ENCODE data around the gene CSHL1. TPM values are rescaled to one million over a fixed set of nuclear protein-coding genes. Genes with fewer than 3 reads are reported as not detected.

The CSHL1 gene
- total and polyA plus RNA-seq, 2 donors from 2014 or later: not detected

- Histone ChIP-seq H3K27ac (ENCODE audit: low read depth in 2 of 2, low read length in 2 of 2) (no peak overlapping the region), H3K4me3 (ENCODE audit: low read length in 3 of 3) (no peak overlapping the region), H3K9me3 (ENCODE audit: control insufficient read depth in 2 of 3, insufficient read depth in 1 of 3, low read length in 3 of 3) (no peaks in the 10 kb centered on the region), H3K4me1 (ENCODE audit: control insufficient read depth in 2 of 3, insufficient read depth in 2 of 3, low read depth in 1 of 3, low read length in 3 of 3) (peaks cover 0 to 7% (median 0%) of the 10 kb centered on the region in 3 donors), H3K27me3 (ENCODE audit: control insufficient read depth, insufficient read depth, low read length) (no peaks in the 10 kb centered on the region), H3K9ac (ENCODE audit: low read length in 3 of 3) (no peak overlapping the region), H3K36me3 (ENCODE audit: control insufficient read depth in 2 of 3, insufficient read depth in 3 of 3, low read length in 3 of 3) (no peaks in the 10 kb centered on the region)
- DNase-seq (no peak), FAIRE-seq (no peak)
- TF ChIP-seq CTCF (IDR thresholded peaks at IDR 0.05; ENCODE audit: borderline replicate concordance, extremely low read depth, insufficient read depth): no peak
- intact Hi-C loops (cut with DNase I): no loop called here
These were observed 37.5 kb upstream of the CSHL1 start for GRCh38 chr17:63948521-63948920.

DNA sequence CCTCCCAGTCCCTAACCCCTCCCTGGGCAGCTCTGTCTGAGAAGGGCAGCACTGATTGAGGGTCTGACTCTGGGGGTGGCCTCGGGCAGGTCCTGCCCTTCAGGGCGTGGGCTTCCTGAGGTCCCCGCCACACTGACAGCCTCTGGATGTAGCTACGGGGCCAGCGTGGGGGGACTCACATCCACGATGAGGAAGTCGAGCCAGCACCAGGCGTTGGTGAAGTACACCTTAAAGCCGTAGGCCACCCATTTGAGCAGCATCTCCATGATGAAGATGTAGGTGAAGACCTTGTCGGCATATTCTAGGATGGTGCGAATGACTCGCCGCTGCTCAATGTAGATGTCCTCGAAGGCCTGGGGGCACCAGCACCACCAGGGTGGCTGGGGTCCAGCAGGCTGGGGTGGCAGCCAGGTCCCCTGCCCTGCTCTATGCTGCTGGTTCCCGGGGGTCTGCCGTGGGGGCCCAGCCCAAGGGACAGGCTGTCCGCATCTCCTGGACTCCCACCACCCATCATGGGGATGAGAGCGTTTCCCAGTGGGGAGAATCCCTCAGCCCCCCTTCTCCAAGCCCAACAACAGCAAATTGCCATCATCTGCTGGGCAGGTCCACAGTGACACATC lies 36.8 kb upstream of the CSHL1 start:
- Histone ChIP-seq H3K36me3 (ENCODE audit: control insufficient read depth in 2 of 3, insufficient read depth in 3 of 3, low read length in 3 of 3) (no peaks in the 10 kb centered on the region), H3K27me3 (ENCODE audit: control insufficient read depth, insufficient read depth, low read length) (no peaks in the 10 kb centered on the region), H3K9me3 (ENCODE audit: control insufficient read depth in 2 of 3, insufficient read depth in 1 of 3, low read length in 3 of 3) (no peaks in the 10 kb centered on the region), H3K4me3 (ENCODE audit: low read length in 3 of 3) (no peak overlapping the region), H3K27ac (ENCODE audit: low read depth in 2 of 2, low read length in 2 of 2) (no peak overlapping the region), H3K9ac (ENCODE audit: low read length in 3 of 3) (no peak overlapping the region), H3K4me1 (ENCODE audit: control insufficient read depth in 2 of 3, insufficient read depth in 2 of 3, low read depth in 1 of 3, low read length in 3 of 3) (peaks cover 0 to 7% (median 0%) of the 10 kb centered on the region in 3 donors)
- FAIRE-seq (no peak), DNase-seq (no peak)
- intact Hi-C loops (cut with DNase I): no loop called here
- TF ChIP-seq CTCF (IDR thresholded peaks at IDR 0.05; ENCODE audit: borderline replicate concordance, extremely low read depth, insufficient read depth): no peak

GRCh38 chr17:63946440-63947363 lies 35.6 kb upstream of the CSHL1 start:
- FAIRE-seq: no peak

More at GRCh38 chr17:63946440-63947363, 35.6 kb upstream of the CSHL1 start:
- peak; percentile 69 for TF ChIP-seq CTCF (IDR thresholded peaks at IDR 0.05; ENCODE audit: borderline replicate concordance, extremely low read depth, insufficient read depth)
- Histone ChIP-seq H3K27ac (ENCODE audit: low read depth in 2 of 2, low read length in 2 of 2) (no peak overlapping the region), H3K4me1 (ENCODE audit: control insufficient read depth in 2 of 3, insufficient read depth in 2 of 3, low read depth in 1 of 3, low read length in 3 of 3) (peaks cover 0 to 7% (median 0%) of the 10 kb centered on the region in 3 donors), H3K9ac (ENCODE audit: low read length in 3 of 3) (no peak overlapping the region), H3K9me3 (ENCODE audit: control insufficient read depth in 2 of 3, insufficient read depth in 1 of 3, low read length in 3 of 3) (no peaks in the 10 kb centered on the region), H3K36me3 (ENCODE audit: control insufficient read depth in 2 of 3, insufficient read depth in 3 of 3, low read length in 3 of 3) (no peaks in the 10 kb centered on the region), H3K4me3 (ENCODE audit: low read length in 3 of 3) (no peak overlapping the region), H3K27me3 (ENCODE audit: control insufficient read depth, insufficient read depth, low read length) (no peaks in the 10 kb centered on the region)
- intact Hi-C loops (cut with DNase I): no loop called here
- DNase-seq: peak in 4 of 5 donors; percentile 47 to 69 (median 54)

Data from kidney (tissue), 14 donors.